ENCODE measurements around the gene ARHGEF3.

The ARHGEF3 gene

GRCh38 chr3:56801662-56802377 lies at the start of gene ARHGEF3:
ARHGEF3 (minus strand) TSS chr3:56801949; CDS start chr3:56801798, 151 bp downstream.
- DNase-seq = peak; percentile 89

- DNase-seq = no peak
Measured at GRCh38 chr3:56849698-56850097, 47.9 kb upstream of the ARHGEF3 start.

- no peak for DNase-seq
Measured at GRCh38 chr3:56845505-56845904, 43.8 kb upstream of the ARHGEF3 start.

- no peak for DNase-seq
Measured at GRCh38 chr3:56844536-56844935, 42.8 kb upstream of the ARHGEF3 start.

GRCh38 chr3:56839784-56840715 lies 38.3 kb upstream of the ARHGEF3 start:
- no peak for DNase-seq

GRCh38 chr3:56838448-56838847 lies 36.7 kb upstream of the ARHGEF3 start:
- DNase-seq = no peak

GRCh38 chr3:56837196-56837955 lies 35.6 kb upstream of the ARHGEF3 start:
- no peak for DNase-seq

- DNase-seq = no peak
Measured at GRCh38 chr3:56836276-56837163, 34.8 kb upstream of the ARHGEF3 start.

GRCh38 chr3:56835650-56836227 lies 34.0 kb upstream of the ARHGEF3 start:
- DNase-seq = no peak

- DNase-seq = no peak
Measured at GRCh38 chr3:56833536-56833935, 31.8 kb upstream of the ARHGEF3 start.

- DNase-seq = no peak
Measured at GRCh38 chr3:56833022-56833421, 31.3 kb upstream of the ARHGEF3 start.

GRCh38 chr3:56831572-56831971 lies 29.8 kb upstream of the ARHGEF3 start:
- no peak for DNase-seq

GRCh38 chr3:56830884-56831283 lies 29.1 kb upstream of the ARHGEF3 start:
- no peak for DNase-seq

GRCh38 chr3:56829533-56829932 lies 27.8 kb upstream of the ARHGEF3 start:
- no peak for DNase-seq

- no peak for DNase-seq
Measured at GRCh38 chr3:56826831-56827722, 25.3 kb upstream of the ARHGEF3 start.

GRCh38 chr3:56825567-56826438 lies 24.1 kb upstream of the ARHGEF3 start:
- DNase-seq = no peak

- DNase-seq = no peak
Measured at GRCh38 chr3:56823984-56824703, 22.4 kb upstream of the ARHGEF3 start.

- no peak for DNase-seq
Measured at GRCh38 chr3:56823421-56823926, 21.7 kb upstream of the ARHGEF3 start.

GRCh38 chr3:56822501-56822900 lies 20.8 kb upstream of the ARHGEF3 start:
- DNase-seq = no peak

Data from activated naive CD4-positive, alpha-beta T cell treated with Interleukin-2 at 50 U/mL for 16 hours (primary cell).